Lower lobe of right lung (tissue), 2 donors: ENCODE data around the gene MYEOV. TPM values are rescaled to one million over a fixed set of nuclear protein-coding genes. Genes with fewer than 3 reads are reported as not detected.

ENCODE experiments used
- ATAC-seq, 2 donors: fragments of 200-7000 bp; cut with Tn5 transposase; one replicate each; pipeline ENCODE4 v1.9.1; 2020 to 2022; ENCODE audit warnings: mild to moderate bottlenecking in 2 of 2, moderate library complexity in 2 of 2
- DNase-seq: peaks from one replicate; pipeline ENCODE4 v3.0.0-alpha.2; 2020
- H3K27ac ChIP-seq: fragments of 200-600 bp; one replicate; pipeline ENCODE4 v1.8.0; 2022
- H3K27me3 ChIP-seq: fragments of 200-600 bp; one replicate; pipeline ENCODE4 v1.8.0; 2022; ENCODE audit warnings: low read depth
- H3K36me3 ChIP-seq: fragments of 200-600 bp; one replicate; pipeline ENCODE4 v1.8.0; 2022; ENCODE audit warnings: mild to moderate bottlenecking
- H3K4me1 ChIP-seq: fragments of 200-600 bp; one replicate; pipeline ENCODE4 v1.8.0; 2022
- H3K4me3 ChIP-seq: fragments of 200-600 bp; one replicate; pipeline ENCODE4 v1.8.0; 2022; ENCODE audit warnings: mild to moderate bottlenecking
- H3K9me3 ChIP-seq: fragments of 200-600 bp; one replicate; pipeline ENCODE4 v1.8.0; 2022
- CTCF ChIP-seq: fragments of 200-600 bp; IDR thresholded peaks from one replicate; pipeline ENCODE4 v1.8.0; 2022; ENCODE audit warnings: antibody characterized with exemption, mild to moderate bottlenecking
- intact Hi-C: fragments of 100-400 bp; cut with DNase I; formaldehyde crosslinking; loops from one replicate; pipeline ENCODE4 v1.11.0; 2022
- total RNA-seq: library from RNA; stranded (reverse); fragmentation: NEBNext Ultra II Directional; extraction: Animal tissue kit (Norgen Biotek cat#: 25700); gene quantifications from one replicate; pipeline ENCODE4 v1.2.1, GENCODE V29; 2021
- donor health status: DM: no; HTN: yes; CAD: no; lungs with severe emphysema.

MYEOV gene
- total RNA-seq, 1 donor from 2014 or later = 1.2 TPM

- peak overlapping the region; percentile 39 for H3K4me3 ChIP-seq
These were observed 3.2 kb downstream of the MYEOV start for GRCh38 chr11:69296890-69297786.

GRCh38 chr11:69297787-69298266 is 3.9 kb downstream of the MYEOV start:
- peak overlapping the region; percentile 39 for H3K4me3 ChIP-seq
- H3K36me3 ChIP-seq = no peaks in the 10 kb centered on the region
- H3K4me1 ChIP-seq = peaks cover 74% of the 10 kb centered on the region
- intact Hi-C loops = loop anchor here (10.0 kb wide), 1 partner anchor 347 kb away; the partner anchor contains the start of gene CCND1
- H3K27me3 ChIP-seq = no peaks in the 10 kb centered on the region
- DNase-seq = peak; percentile 53
- no peak for TF ChIP-seq CTCF
- peak in 1 of 2 donors; percentile 4 for ATAC-seq
- H3K9me3 ChIP-seq = no peaks in the 10 kb centered on the region
- H3K27ac ChIP-seq = peak overlapping the region; percentile 88

More at GRCh38 chr11:69296890-69297786, 3.2 kb downstream of the MYEOV start:
- Histone ChIP-seq H3K4me1 (peaks cover 79% of the 10 kb centered on the region), H3K27ac (peak overlapping the region; percentile 88), H3K27me3 (no peaks in the 10 kb centered on the region), H3K9me3 (no peaks in the 10 kb centered on the region), H3K36me3 (no peaks in the 10 kb centered on the region)
- intact Hi-C loops = loop anchor here (10.0 kb wide), 1 partner anchor 348 kb away; the partner anchor contains the start of gene CCND1
- DNase-seq (peak; percentile 94), ATAC-seq (peak; percentile 77 to 78)
- TF ChIP-seq CTCF = no peak

- DNase-seq (peak; percentile 93), ATAC-seq (peak; percentile 74 to 77)
- H3K27ac ChIP-seq = peak overlapping the region; percentile 88
- H3K4me3 ChIP-seq = peak overlapping the region; percentile 39
- no peak for TF ChIP-seq CTCF
- no peaks in the 10 kb centered on the region for H3K36me3 ChIP-seq
- H3K27me3 ChIP-seq = no peaks in the 10 kb centered on the region
- intact Hi-C loops = loop anchor here (10.0 kb wide), 1 partner anchor 346 kb away; the partner anchor contains the start of gene CCND1
- no peaks in the 10 kb centered on the region for H3K9me3 ChIP-seq
- H3K4me1 ChIP-seq = peaks cover 68% of the 10 kb centered on the region
These were observed 4.5 kb downstream of the MYEOV start for GRCh38 chr11:69298267-69299022.

- DNase-seq = no peak
- TF ChIP-seq CTCF = no peak
- Histone ChIP-seq H3K27me3 (no peaks in the 10 kb centered on the region), H3K36me3 (no peaks in the 10 kb centered on the region), H3K4me3 (no peak overlapping the region), H3K27ac (peak overlapping the region; percentile 88), H3K9me3 (no peaks in the 10 kb centered on the region), H3K4me1 (peaks cover 62% of the 10 kb centered on the region)
- no peak for ATAC-seq
- intact Hi-C loops = loop anchor here (10.0 kb wide), 1 partner anchor 346 kb away; the partner anchor contains the start of gene CCND1
These were observed 5.1 kb downstream of the MYEOV start for GRCh38 chr11:69299023-69299461.

DNA sequence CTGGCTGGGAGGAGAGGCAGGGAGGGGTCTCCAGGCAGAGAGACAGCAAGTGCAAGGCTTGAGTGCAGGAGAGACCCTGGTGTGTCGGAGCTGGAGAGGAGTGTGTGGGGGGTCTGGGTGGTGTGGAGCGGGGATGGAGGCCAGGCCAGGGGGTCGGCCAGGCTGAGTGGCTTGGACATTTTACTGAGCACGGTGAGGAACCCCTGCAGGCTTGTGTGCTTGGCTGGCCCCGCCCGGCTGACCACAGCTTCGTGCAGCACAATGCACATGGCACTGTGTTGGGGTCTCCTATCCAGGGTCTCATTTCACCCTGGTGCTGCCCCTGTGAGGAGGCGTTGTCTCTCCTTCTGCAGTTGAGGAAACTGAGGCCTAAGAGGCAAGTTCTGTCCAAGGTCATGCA is 5.6 kb downstream of the MYEOV start:
- H3K27ac ChIP-seq = no peak overlapping the region
- no peak for ATAC-seq
- no peak overlapping the region for H3K4me3 ChIP-seq
- intact Hi-C loops = loop anchor here (10.0 kb wide), 1 partner anchor 345 kb away; the partner anchor contains the start of gene CCND1
- no peak for TF ChIP-seq CTCF
- no peaks in the 10 kb centered on the region for H3K36me3 ChIP-seq
- H3K9me3 ChIP-seq = no peaks in the 10 kb centered on the region
- DNase-seq = no peak
- H3K4me1 ChIP-seq = peaks cover 58% of the 10 kb centered on the region
- no peaks in the 10 kb centered on the region for H3K27me3 ChIP-seq
